Amniotic epithelial cell (primary cell): Measurements from ENCODE around the gene EYS.

Source experiments
- DNase-seq: peaks from one replicate; pipeline ENCODE4 v3.0.0-alpha.2; 2010; ENCODE audit warnings: low read depth

EYS gene

DNA sequence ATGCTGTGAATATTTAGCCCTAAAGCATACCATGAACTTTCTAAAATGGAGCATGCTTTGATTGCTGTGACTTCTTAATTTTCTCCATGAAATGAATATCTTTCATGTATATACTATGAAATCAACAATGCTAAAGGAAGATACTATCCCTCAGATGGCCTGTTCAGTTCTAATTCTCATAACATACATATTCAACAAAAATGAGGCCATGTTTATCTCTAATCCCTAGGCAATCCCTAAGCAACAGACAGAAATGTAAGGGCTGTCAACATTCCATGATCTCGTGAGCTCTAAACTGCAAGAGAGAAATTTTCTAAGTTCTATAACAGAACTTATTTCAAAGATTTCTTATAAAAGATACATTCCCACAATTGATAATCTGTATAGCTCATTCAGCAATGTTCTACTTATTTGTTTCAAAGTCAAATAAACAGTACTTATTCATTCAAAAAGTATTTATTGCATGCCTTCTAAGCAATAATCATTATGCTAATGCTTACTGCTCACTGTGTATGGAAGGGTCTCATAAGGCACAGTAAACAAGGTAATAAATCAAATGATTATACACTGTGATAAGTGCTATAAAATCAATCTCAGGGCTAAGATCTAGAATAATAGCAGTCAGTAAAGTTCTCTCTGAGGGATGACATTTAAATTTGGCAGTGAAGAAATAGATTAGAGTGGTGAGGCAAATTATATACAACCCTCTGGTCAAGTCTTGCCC is 1578.6 kb downstream of the EYS start:
- DNase-seq = no peak

DNA sequence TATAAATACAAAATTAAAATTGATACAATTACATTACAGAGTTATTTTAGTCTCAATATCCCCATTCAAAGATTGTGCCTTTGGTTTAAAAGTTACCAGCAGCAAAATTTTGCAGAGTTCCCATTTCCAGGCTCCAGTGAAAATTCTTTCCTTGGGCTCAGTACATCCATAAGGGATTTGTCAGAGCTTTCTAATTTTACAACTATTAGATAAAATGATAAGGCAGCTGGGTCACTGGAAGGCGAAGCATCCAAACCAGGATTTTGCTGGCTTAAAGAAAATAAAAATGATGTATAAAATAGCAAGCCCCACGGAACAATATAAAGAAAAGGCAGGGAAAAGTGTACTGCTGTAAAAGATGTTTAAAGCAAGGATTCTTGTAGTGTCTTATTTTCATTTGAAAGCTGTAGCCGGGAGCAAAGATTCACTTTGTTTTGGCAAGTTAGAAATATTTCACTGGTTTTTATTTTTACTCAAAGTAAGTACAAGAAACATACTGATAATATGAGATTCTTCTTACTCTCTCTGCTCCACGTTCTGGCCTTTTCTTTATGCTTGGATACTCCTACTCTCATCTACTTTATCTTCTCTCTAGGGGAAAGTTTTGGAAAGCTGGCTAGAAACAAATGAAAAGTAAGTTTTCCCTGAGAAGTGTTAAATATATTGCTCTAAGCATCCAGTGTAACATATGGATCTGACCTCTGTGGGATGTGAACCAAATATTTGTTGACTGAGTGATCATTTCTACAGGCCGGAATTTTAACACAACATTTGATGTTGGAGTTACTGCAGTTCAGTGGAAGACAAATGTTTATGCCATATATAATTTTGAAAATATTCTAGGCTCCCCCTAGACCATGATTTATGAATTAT is 1583.0 kb downstream of the EYS start:
- DNase-seq = peak; percentile 7

DNA sequence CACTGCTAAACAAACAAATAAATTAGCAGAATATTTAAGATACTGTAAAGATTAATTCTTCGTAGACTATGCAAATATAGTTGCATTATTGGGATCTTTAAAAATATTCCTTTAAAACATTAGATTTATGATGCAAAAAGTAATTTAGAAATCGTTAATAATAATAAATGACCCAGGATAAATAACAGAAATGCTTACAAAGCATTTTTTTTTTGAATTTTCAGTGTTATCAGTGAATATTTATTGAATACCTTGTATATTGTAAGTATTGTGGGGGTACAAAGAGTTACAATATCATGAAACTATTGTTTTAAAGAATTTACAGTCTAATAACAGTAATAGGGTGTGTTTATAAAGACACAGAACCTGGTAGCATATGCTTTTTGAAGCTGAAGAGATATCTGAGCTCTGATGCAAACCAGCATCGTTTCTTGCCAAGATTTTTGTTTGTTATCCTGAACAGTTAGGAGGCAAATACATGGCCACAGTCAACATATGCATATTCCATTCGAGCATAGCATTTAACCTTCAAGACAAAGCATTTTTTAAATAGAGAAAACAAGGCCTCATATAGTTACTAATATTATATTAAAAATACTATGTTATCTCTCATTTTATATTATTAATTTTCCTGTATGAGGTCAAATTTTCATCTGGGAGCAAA is 1584.2 kb downstream of the EYS start:
- no peak for DNase-seq

DNA sequence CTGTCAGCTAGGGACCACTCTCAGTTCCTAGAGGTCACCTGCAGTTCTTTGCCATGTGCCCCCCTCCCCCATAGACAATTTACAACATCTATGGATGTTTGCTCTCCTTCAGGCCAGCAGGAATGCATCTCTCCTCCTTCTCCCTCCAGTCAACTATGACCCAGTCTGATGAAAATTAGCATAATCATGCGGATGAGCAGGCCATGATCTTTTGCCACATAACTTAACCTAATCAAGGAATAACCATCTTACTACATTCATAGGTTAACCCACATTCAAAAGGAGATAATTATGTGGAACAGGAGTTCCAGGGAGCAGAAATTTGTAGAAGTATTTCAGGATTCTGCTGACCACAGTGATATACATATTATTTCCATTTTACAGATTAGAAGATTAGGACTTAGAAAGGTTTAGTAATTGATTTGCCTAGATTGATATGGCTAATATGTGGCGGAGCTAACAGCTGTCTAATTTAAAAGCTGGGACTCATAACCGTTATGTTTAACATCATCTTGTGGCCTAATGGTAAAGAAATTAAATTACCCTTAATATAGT is 1585.9 kb downstream of the EYS start:
- no peak for DNase-seq

DNA sequence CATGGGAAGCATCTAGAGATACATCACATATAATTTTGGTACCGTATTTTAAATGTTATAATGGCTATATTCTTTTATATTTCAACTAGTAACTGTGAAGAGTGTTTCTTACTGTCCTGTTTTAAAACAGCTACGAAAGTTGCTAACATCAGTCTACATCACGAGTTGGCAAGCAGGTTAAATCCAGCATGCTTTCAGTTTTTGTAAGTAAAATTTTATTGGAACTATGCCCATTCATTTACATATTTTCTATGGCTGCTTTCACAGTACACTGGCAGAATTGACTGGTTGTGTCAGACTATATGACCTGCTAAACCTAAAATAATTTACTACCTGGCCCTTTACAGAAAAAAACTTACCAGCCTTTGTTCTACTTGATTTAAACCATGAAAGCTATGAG is 1593.3 kb downstream of the EYS start:
- DNase-seq = no peak

DNA sequence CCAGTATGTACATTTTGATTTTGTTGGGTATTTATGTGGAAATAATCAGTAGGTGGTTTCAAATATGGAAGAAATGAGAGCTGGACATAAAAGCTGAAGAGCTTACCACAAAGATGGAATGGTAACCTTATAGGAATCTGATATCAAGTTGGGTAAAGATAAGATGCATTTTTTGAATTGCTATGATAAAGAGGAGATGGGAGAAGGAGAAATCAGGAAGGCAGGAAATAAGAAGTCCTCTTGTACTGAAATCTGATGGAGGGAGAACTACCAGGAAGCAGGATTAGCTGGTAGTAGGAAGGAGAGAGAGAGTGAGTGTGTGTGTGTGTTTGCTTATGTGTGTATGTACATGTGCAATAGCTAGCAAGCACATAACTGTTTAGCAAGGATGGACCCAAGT is 1603.0 kb downstream of the EYS start:
- peak; percentile 77 for DNase-seq

DNA sequence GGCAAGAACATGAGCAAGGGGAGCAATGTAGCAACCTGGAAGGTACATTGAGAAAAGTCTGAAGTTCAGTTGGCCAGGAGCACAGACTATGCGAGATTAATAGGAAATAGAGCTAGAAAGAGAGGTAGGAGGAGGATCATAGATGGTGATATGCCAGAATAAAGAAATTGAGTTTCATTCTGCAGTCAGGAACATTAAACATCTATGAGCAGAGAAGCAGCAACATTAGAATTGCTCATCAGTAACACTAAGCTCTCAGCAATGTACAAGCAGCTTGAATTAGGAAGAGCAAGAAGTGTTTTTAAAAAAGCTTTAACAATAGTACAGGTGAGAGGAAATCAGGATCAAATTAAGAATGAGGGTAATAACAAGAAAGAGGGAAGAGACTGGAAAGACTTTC is 1603.5 kb downstream of the EYS start:
- DNase-seq = peak; percentile 55

DNA sequence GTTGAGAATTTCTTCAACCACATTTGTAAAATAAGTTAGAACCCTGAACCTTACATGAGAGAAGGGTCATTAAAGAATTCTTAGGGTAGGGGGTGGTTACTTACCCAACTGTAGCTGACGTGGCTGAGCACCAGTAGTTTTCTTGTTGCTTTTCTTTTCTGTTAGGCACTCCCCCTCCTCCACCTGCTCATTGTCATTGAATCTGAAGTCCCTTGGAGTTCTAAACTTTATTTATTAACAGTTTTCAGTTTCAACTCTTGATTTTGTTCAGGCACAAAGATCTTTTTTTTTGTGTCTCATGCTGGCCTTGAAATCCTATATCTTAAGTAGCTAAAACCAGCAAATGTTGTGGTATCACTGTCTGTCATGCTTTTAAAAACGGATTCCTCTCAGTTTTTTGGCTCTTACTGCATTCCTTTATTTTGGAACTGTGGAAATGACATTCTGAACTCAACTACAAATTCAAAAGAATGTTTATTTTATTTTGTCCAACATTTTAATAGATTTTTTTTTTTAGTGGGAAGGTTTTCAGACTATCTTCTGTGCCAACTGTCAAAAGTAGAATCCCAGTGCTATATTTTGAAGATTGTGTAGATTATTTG is 1606.2 kb downstream of the EYS start:
- no peak for DNase-seq

DNA sequence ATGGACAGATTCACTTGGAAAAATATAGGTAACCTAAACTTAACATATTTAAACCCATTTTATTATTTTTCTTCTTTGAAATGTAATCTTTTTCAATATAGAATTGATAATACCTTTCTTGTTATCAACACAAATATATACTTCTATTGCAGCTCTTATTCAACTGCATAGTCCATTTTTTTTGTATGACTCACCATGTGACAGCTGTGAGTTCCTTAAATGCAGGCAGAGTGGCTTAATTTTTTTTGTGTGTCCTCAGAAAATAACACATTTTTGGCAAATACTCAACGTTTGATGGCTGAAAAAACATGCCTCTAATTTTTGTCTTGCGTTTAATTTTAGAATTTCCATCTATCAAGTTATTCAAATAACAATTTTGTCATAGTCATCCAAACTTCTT is 1616.7 kb downstream of the EYS start:
- DNase-seq = no peak

DNA sequence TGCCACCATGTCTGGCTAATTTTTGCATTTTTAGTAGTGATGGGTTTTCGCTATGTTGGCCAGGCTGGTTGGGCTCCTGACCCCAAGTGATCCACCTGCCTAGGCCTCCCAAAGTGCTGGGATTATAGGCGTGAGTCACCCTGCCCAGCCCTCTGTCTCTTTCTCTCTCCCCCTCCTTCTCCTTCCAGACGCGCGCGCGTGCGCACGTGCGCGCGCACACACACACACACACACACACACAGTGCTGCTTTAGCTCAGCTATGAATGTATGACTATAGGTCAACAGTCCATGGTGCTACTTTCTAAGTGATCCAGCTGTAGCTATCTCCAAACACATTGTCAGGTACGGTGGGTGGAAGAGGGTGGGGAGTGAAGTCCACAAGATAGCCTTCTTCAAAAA is 1621.9 kb downstream of the EYS start:
- no peak for DNase-seq

DNA sequence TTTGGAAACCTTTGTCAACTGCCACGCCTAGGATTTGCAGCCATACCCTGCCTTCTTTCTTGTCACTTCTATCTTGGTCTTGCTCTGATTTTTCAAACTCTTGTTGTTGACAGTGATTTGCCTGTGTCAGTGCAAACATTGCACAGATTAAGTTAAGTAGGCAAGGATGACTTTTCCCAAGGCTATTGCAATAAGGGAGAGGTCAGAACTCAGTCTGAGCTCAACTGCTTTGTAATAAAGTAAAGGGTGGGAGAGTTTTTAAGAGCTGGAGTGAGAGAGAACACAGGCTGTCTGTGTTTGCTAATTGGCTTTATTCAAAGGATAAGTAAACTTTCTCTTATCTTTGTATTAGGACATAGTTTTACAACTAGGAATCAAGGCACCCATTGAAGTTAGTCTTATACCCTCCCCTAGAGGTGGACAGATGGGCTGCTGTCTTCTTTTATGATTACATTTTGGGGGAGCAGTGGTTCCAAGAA is 1622.8 kb downstream of the EYS start:
- DNase-seq = no peak

DNA sequence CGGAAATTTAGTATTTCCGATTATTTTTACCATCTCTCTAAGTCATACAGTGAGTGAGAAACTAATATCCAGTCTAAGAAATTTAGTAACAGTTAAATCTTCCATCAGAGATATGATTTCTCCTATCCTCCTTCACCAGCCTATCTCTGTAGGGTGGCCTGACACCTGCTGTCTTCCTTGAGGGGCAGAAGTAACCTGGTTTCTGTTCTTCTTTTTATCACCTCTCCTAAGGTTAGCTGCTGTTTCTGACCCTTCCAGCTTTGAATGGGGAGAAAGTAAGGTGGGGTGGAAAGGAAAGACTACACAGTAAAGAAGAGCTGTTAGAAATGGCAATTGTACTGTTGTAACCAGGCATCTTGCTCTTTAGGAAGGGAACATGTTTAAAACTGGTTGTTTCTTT is 1623.8 kb downstream of the EYS start:
- DNase-seq = no peak

DNA sequence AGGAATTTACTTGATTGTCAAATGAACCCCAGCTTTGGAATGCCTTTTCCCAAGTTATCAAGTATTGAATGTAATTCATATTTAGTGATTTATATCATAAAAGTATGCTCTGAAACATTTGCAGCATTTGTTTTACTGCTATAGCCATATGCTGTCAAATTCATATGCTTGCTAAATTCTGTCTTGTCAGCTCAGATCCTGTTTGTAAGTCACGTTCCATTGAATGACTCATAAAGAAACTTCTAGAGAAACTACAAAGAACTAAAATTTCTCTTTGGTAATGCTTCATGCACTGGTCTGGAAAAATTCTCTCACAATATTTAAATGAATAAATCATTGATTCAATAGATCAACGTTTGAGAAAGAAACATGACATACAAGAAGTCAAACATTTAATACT is 1625.6 kb downstream of the EYS start:
- peak; percentile 54 for DNase-seq

DNA sequence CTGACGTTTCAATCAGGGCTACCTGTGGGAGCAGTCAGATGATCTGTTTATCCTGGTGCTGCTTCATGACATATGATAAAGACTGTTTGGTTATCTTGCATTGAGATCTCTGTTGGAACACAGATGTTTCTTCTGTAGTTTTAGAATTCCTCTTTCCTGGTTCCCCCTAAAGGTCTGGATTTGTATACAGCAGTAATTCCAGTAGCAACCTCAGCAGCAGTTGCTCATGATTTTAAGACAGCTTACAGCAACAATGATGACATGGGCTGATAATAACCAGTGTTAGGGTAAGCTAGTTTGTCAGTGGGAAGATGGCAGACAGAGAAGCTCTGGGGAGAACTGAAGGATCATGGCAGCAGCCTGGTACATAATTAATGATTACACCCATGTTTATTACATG is 1632.0 kb downstream of the EYS start:
- DNase-seq = peak; percentile 60

DNA sequence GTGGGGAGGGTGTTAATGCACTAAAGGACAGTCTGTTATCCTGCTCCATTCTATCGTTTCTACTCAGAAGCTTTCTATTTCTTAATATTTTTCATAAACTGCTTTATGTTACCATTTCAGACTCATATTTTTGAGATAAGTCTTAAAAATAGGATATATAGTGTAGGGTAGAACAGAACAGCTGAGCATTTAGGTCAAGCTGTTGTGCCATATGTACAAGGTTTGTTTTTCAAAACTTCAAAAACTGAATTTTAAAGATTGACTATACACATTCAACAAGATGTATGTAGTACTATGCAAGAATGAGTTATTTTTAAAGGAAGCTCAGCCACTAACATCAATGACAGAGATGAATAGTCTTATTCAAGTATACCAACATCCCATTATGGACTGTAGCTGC is 1634.3 kb downstream of the EYS start:
- DNase-seq = no peak

DNA sequence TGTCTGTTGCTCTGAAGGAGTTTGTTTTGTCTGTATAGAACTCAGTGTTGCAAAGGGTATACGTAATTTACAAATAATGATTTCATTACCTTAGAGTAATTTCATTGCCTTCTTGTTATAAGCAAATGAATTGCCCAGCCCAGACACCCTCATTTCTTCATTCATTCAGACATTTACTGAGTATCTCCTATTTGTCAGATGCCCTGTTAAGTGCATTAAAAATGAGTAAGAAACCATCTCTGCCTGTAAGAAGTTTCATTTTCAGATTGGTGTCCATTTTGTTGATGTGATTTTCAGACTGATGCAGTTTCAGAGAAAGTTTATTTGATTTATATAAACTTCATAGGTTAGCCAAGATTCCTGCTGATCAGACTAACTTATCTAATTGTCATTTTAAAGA is 1642.1 kb downstream of the EYS start:
- DNase-seq = no peak

DNA sequence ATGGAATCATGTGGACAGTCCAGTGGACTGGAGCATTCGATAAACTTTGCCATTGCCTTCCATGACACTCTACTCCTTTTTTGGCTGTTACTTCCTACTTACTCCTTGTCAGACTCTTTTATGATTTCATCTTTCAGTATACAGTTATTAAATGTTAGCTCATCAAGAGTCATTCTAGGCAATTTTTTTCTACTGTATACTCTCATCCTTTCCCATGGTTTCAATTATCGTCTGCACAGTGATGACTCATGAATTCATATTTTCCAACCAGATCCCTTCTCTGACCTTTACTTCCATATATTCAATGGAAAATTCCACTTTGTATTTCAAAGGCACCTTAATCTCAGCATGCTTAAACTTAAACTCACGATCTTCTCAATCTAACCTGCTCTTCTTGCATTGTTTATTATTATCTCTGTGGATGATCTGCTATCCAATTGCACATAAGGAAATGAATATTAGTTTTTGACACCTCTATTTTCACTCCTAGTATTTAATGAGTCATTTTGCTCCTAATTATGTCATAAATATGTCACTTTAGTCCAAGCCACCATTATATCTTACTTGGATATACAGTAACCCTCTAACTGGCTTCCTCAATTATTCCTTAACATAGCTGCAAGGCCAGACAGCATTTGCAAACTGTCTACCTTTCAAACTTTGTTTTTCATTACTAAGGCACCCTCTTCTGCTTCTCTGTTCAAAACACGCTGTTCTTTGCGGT is 1643.9 kb downstream of the EYS start:
- no peak for DNase-seq

DNA sequence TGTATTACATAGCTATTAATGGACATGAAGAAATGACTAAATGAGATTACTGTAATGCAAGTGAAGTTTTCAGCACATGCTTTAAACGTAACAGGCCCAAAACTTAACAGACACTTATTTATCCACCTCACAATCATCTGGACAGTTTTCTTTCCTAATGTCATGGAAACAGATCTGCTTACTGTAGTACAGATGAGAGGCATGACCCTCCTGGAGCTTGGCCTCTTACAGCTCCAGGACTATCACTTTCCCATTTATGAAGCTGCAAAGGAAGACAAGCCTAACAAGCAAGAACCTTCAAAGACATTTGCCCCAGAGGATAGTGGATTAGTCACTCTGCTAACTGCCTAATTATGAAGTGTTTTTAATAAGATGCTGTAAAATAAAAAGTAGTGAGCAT is 1652.2 kb downstream of the EYS start:
- DNase-seq = no peak

DNA sequence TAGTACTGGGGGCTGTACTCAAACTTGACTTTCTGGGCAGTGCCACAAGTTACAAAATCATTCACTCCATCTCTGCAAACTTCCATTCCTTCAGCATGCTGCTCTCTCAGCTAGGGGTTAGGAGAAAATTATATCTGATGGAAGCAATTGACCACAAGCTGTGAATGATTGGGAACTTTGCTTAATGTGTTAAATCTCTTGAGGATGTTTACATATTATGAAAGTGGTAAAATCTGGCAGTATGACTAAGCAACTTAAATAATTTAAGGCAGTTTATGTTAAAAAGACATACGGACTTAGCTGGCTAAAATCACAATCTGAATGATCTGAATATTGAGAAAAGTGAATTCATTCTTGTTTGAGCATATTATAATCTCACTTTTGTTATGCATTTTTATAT is 1656.4 kb downstream of the EYS start:
- DNase-seq = peak; percentile 49

DNA sequence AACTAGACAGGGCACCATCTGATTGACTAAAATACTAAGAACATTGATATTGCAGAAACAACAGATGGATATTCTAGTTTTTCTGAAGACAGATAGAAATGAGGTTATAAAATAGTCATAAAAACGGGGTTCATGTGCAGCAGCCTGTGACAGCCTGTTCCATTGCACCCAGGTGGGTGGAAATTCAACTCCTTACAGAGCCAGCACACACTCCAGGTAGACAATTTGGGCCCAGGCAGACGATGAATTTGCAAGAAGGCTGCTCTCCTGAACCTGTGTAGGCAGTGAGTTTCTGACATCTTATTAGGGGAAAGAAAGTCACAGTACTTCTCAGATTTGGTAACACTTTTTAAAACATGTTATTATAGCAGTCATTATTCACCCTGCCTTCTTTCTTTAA is 1657.3 kb downstream of the EYS start:
- DNase-seq = no peak

DNA sequence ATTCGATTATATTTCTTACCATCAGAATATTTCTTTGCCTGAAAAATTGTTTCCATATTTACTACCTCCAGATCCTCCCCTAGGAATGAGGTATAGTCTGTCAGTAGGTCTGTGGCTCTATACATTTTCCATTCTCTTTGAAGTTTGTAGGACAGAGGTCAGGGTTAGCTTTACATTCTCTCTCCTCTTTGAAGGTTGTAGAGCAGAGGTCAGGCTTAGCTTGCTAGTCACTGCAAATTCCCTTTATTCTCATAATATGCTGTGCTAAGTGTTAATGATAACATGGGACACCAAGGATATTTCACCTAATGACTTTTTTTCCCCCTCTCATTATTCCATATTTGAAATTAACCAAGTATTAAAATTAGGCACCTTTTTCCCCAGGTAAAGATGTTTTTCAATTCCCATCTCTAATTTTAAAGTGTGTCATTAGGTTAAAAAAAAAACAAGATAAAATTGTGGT is 1660.2 kb downstream of the EYS start:
- no peak for DNase-seq
